Measurements from ENCODE around the gene PKIG. TPM values are rescaled to one million over a fixed set of nuclear protein-coding genes. Genes with fewer than 3 reads are reported as not detected.

Gene PKIG
- total and polyA plus RNA-seq, 2 donors (not counting 3 experiments of a cell fraction or from before 2014, with no cell fraction given), result 135 to 167 TPM

DNA sequence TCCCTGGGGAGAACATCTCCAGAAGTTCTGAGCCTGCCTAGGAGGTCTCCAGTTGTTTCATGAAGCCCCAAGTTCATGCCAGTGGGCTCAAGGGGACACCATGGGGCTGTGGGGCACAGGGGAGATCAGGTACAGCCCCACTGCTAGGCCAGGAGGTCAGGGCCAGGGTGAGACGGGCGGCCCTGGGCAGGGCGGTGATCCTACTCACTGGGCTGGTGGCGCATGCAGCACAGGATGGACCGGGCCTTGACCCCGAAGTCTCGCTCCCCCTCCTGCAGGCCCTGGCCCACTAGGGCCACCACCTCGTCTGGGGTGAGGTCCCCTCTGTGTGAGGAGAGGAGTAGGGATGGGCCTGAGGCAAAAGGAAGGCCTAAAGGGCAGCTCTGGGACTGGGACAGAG, 43.0 kb downstream of the PKIG start:
- Histone ChIP-seq H3K4me1 (ENCODE audit: control insufficient read depth, extremely low read depth, insufficient read depth, low read length) (no peaks in the 10 kb centered on the region), H3K27ac (ENCODE audit: insufficient read depth, low read depth, low read length) (no peak overlapping the region), H3K4me3 (replicated peaks in 1 of 3; ENCODE audit: insufficient read depth in 1 of 3, low read depth in 1 of 3, low read length in 3 of 3) (no peak overlapping the region), H3K36me3 (ENCODE audit: control insufficient read depth in 2 of 2, extremely low read depth in 1 of 2, insufficient read depth in 2 of 2, low read length in 2 of 2) (peaks cover 0 to 3% of the 10 kb centered on the region in 2 experiments), H4K20me1 (replicated peaks; ENCODE audit: control insufficient read depth, extremely low read depth, insufficient read depth, low read length) (no peaks in the 10 kb centered on the region), H3K9ac (replicated peaks; ENCODE audit: extremely low read depth, insufficient read depth, low read length) (no peak overlapping the region), H2AFZ (ENCODE audit: low read depth, low read length) (no peak overlapping the region), H3K9me1 (replicated peaks; ENCODE audit: control insufficient read depth, extremely low read depth, insufficient read depth, low read length) (no peaks in the 10 kb centered on the region), H3K4me2 (ENCODE audit: insufficient read depth, low read length) (no peak overlapping the region), H3K79me2 (ENCODE audit: control insufficient read depth, insufficient read depth, low read length) (no peaks in the 10 kb centered on the region), H3K9me3 (replicated peaks; ENCODE audit: control insufficient read depth, insufficient read depth, low read length) (no peaks in the 10 kb centered on the region), H3K27me3 (ENCODE audit: control insufficient read depth in 2 of 2, insufficient read depth in 2 of 2, low read length in 2 of 2) (no peaks in the 10 kb centered on the region)
- no TSS peak for BruUV-seq (replicated peaks)
- dilution Hi-C loops (cut with MboI; ENCODE audit: extremely low pct_ligation_motif_present, low sequenced_read_pairs) (no loop called here), intact Hi-C loops (cut with micrococcal nuclease) (no loop called here)
- ChIA-PET CTCF (no interaction called here), POLR2A (no interaction called here)
- DNase-seq (ENCODE audit: low read depth, low spot score), result no peak
- TF ChIP-seq JUN (IDR thresholded peaks at IDR 0.05; ENCODE audit: borderline replicate concordance, insufficient read depth, insufficient read length, low read depth) (no peak), POLR2AphosphoS5 (IDR thresholded peaks at IDR 0.05; ENCODE audit: insufficient read depth, low read depth, low read length) (no peak), EZH2 (IDR thresholded peaks at IDR 0.05; ENCODE audit: borderline replicate concordance, low read depth, low read length, severe bottlenecking) (no peak), MYC (IDR thresholded peaks at IDR 0.05; ENCODE audit: low read depth, low read length) (no peak), FOS (IDR thresholded peaks at IDR 0.05; ENCODE audit: borderline replicate concordance, insufficient read depth, low read length) (no peak), POLR2A (IDR thresholded peaks at IDR 0.05; ENCODE audit: low read depth, low read length) (no peak), GATA2 (IDR thresholded peaks at IDR 0.05; ENCODE audit: insufficient read depth, insufficient read length, low read depth, low read length) (no peak)
- TF ChIP-seq, protein P1, sequence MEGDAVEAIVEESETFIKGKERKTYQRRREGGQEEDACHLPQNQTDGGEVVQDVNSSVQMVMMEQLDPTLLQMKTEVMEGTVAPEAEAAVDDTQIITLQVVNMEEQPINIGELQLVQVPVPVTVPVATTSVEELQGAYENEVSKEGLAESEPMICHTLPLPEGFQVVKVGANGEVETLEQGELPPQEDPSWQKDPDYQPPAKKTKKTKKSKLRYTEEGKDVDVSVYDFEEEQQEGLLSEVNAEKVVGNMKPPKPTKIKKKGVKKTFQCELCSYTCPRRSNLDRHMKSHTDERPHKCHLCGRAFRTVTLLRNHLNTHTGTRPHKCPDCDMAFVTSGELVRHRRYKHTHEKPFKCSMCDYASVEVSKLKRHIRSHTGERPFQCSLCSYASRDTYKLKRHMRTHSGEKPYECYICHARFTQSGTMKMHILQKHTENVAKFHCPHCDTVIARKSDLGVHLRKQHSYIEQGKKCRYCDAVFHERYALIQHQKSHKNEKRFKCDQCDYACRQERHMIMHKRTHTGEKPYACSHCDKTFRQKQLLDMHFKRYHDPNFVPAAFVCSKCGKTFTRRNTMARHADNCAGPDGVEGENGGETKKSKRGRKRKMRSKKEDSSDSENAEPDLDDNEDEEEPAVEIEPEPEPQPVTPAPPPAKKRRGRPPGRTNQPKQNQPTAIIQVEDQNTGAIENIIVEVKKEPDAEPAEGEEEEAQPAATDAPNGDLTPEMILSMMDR (IDR thresholded peaks at IDR 0.05; ENCODE audit: extremely low read depth in 1 of 2, insufficient read depth in 1 of 2, low read depth in 1 of 2, low read length in 2 of 2), result no peak
- TF ChIP-seq, protein P2, sequence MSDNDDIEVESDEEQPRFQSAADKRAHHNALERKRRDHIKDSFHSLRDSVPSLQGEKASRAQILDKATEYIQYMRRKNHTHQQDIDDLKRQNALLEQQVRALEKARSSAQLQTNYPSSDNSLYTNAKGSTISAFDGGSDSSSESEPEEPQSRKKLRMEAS (IDR thresholded peaks at IDR 0.05; ENCODE audit: insufficient read depth, insufficient read length), result no peak
- no peak for FAIRE-seq
